MCF 10A (cell line): Measurements from ENCODE around the gene ACOX1. TPM values are rescaled to one million over a fixed set of nuclear protein-coding genes. Genes with fewer than 3 reads are reported as not detected.

Experiments used
- BruUV-seq: library from RNA; stranded (reverse); fragments of 400-500 nt; replicated peaks from 2 replicates; lab custom pipeline; 2021; lab: Mats Ljungman, UMichigan
- CTCF ChIA-PET: fragments of 300-600 bp; sonication (Branson Sonifier 250); formaldehyde crosslinking; extraction: SDS; loops from one replicate; lab custom pipeline; 2021; ENCODE audit warnings: antibody characterized with exemption, inconsistent platforms; lab: Yijun Ruan, JAX
- POLR2A ChIA-PET: fragments of 300-600, 350-650 bp; sonication (Branson Sonifier 250); formaldehyde crosslinking; extraction: SDS; loops from one replicate; lab custom pipeline; 2020; ENCODE audit warnings: antibody characterized with exemption, inconsistent platforms; lab: Yijun Ruan, JAX
- DNase-seq: peaks from one replicate; pipeline ENCODE4 v3.0.0-alpha.2; 2018; ENCODE audit not compliant: unreplicated experiment
- H3K27ac Mint-ChIP-seq: one replicate; pipeline ENCODE4 v1.8.0; 2022; ENCODE audit warnings: mild to moderate bottlenecking, low read depth, mixed read lengths; ENCODE audit not compliant: unreplicated experiment
- H3K27me3 Mint-ChIP-seq: one replicate; pipeline ENCODE4 v1.8.0; 2022; ENCODE audit warnings: mixed read lengths; ENCODE audit not compliant: insufficient read depth, unreplicated experiment
- H3K36me3 Mint-ChIP-seq: one replicate; pipeline ENCODE4 v1.8.0; 2022; ENCODE audit warnings: mild to moderate bottlenecking, moderate library complexity, mixed read lengths; ENCODE audit not compliant: insufficient read depth, unreplicated experiment
- H3K4me1 Mint-ChIP-seq: one replicate; pipeline ENCODE4 v1.8.0; 2022; ENCODE audit warnings: mixed read lengths; ENCODE audit not compliant: insufficient read depth, unreplicated experiment
- H3K4me3 Mint-ChIP-seq: one replicate; pipeline ENCODE4 v1.8.0; 2022; ENCODE audit warnings: mild to moderate bottlenecking, moderate library complexity, mixed read lengths; ENCODE audit not compliant: unreplicated experiment
- H3K9me3 Mint-ChIP-seq: one replicate; pipeline ENCODE4 v1.8.0; 2022; ENCODE audit warnings: mixed read lengths; ENCODE audit not compliant: unreplicated experiment
- CTCF ChIP-seq: fragments of 200-600 bp; IDR thresholded peaks from one replicate; pipeline ENCODE4 v1.8.0; 2022; ENCODE audit warnings: antibody characterized with exemption, mild to moderate bottlenecking; ENCODE audit not compliant: unreplicated experiment
- intact Hi-C: fragments of 100-400 bp; cut with micrococcal nuclease; formaldehyde crosslinking; loops from 2 replicates; pipeline ENCODE4 v1.14.1; 2022
- total RNA-seq: library from RNA; stranded (reverse); gene quantifications from 2 replicates; pipeline ENCODE4 v1.2.3, GENCODE V29; 2022

Gene ACOX1
- total RNA-seq, 1 experiment from 2014 or later, result 23.4 TPM

- no peak overlapping the region for H3K27ac Mint-ChIP-seq
- no peak for TF ChIP-seq CTCF
- DNase-seq, result no peak
- ChIA-PET CTCF (interaction anchor here (0.6 to 1.6 kb wide), 2 partner anchors 11 to 392 kb away, joined by 4 to 9 read pairs; partner anchors contain the start of gene SMIM5), POLR2A (no interaction called here)
- H3K4me3 Mint-ChIP-seq, result no peak overlapping the region
- no peaks in the 10 kb centered on the region for H3K27me3 Mint-ChIP-seq
- no peaks in the 10 kb centered on the region for H3K36me3 Mint-ChIP-seq
- H3K9me3 Mint-ChIP-seq, result no peaks in the 10 kb centered on the region
- no TSS peak for BruUV-seq
- intact Hi-C loops, result loop anchor here (5.0 kb wide), 1 partner anchor 47 kb away; the partner anchor contains the start of genes GALR2 and SRP68
- H3K4me1 Mint-ChIP-seq, result peaks cover 6% of the 10 kb centered on the region
Observed at GRCh38 chr17:76025294-76025693, 46.3 kb upstream of the ACOX1 start.

GRCh38 chr17:76024353-76024752, 45.4 kb upstream of the ACOX1 start:
- no peaks in the 10 kb centered on the region for H3K9me3 Mint-ChIP-seq
- no peaks in the 10 kb centered on the region for H3K27me3 Mint-ChIP-seq
- intact Hi-C loops, result no loop called here
- no peaks in the 10 kb centered on the region for H3K36me3 Mint-ChIP-seq
- ChIA-PET CTCF (interaction anchor here (1.3 to 2.2 kb wide), 2 partner anchors 10 to 11 kb away, joined by 4 to 12 read pairs; no protein-coding TSS in a partner anchor), POLR2A (interaction anchor here (0.6 kb wide), 1 partner anchor 825 kb away, joined by 5 read pairs; no protein-coding TSS in a partner anchor)
- no peak for TF ChIP-seq CTCF
- H3K4me3 Mint-ChIP-seq, result no peak overlapping the region
- no peak overlapping the region for H3K27ac Mint-ChIP-seq
- no peak for DNase-seq
- BruUV-seq, result no TSS peak
- peaks cover 6% of the 10 kb centered on the region for H3K4me1 Mint-ChIP-seq

- Mint-ChIP-seq H3K27me3 (no peaks in the 10 kb centered on the region), H3K4me3 (no peak overlapping the region), H3K9me3 (no peaks in the 10 kb centered on the region), H3K27ac (no peak overlapping the region), H3K4me1 (peaks cover 6% of the 10 kb centered on the region), H3K36me3 (no peaks in the 10 kb centered on the region)
- ChIA-PET POLR2A (interaction anchor here (0.6 kb wide), 1 partner anchor 824 kb away, joined by 5 read pairs; no protein-coding TSS in a partner anchor), CTCF (interaction anchor here (1.3 to 2.2 kb wide), 2 partner anchors 9 to 11 kb away, joined by 4 to 12 read pairs; no protein-coding TSS in a partner anchor)
- no peak for TF ChIP-seq CTCF
- DNase-seq, result no peak
- no TSS peak for BruUV-seq
- intact Hi-C loops, result no loop called here
Observed at GRCh38 chr17:76023900-76024237, 44.9 kb upstream of the ACOX1 start.

- no peak overlapping the region for H3K4me3 Mint-ChIP-seq
- POLR2A ChIA-PET, result no interaction called here
- no peaks in the 10 kb centered on the region for H3K9me3 Mint-ChIP-seq
- H3K27me3 Mint-ChIP-seq, result no peaks in the 10 kb centered on the region
- intact Hi-C loops, result no loop called here
- no peaks in the 10 kb centered on the region for H3K36me3 Mint-ChIP-seq
- no peak overlapping the region for H3K27ac Mint-ChIP-seq
- H3K4me1 Mint-ChIP-seq, result peaks cover 6% of the 10 kb centered on the region
- no TSS peak for BruUV-seq
- TF ChIP-seq CTCF, result no peak
- CTCF ChIA-PET, result interaction anchor here (0.6 to 2.2 kb wide), 3 partner anchors 9 to 15 kb away, joined by 3 to 12 read pairs (median 4); no protein-coding TSS in a partner anchor
- DNase-seq, result no peak
Observed at GRCh38 chr17:76022973-76023899, 44.3 kb upstream of the ACOX1 start.
